GM19023 (cell line): ENCODE results near the gene RASGEF1C.
"Not testable (repeated sequence)": the region's sequence is repeated elsewhere in the genome, so short reads cannot be mapped to it uniquely, and the experiment has no call there.

ENCODE experiments used
- ATAC-seq: cut with Tn5 transposase; IDR thresholded peaks from one replicate; pipeline ENCODE4 v1.9.1; 2021; ENCODE audit warnings: mild to moderate bottlenecking, moderate library complexity; ENCODE audit not compliant: unreplicated experiment

RASGEF1C gene

GRCh38 chr5:180104168-180104530 lies 104.9 kb downstream of the RASGEF1C start:
- ATAC-seq, result no peak

- ATAC-seq, result no peak
Measured at GRCh38 chr5:180103487-180104167, 105.4 kb downstream of the RASGEF1C start.

GRCh38 chr5:180102636-180103035 lies 106.4 kb downstream of the RASGEF1C start:
- no peak for ATAC-seq

- ATAC-seq, result no peak
Measured at GRCh38 chr5:180101451-180102105, 107.4 kb downstream of the RASGEF1C start.

GRCh38 chr5:180100621-180101450 lies 108.2 kb downstream of the RASGEF1C start:
- ATAC-seq, result no peak

GRCh38 chr5:180099733-180100611 lies 109.0 kb downstream of the RASGEF1C start:
- ATAC-seq, result no peak

GRCh38 chr5:180098991-180099732 lies 109.8 kb downstream of the RASGEF1C start:
- ATAC-seq, result no peak

- ATAC-seq, result no peak
Measured at GRCh38 chr5:180098526-180098925, 110.5 kb downstream of the RASGEF1C start.

- no peak for ATAC-seq
Measured at GRCh38 chr5:180097926-180098325, 111.1 kb downstream of the RASGEF1C start.

GRCh38 chr5:180097163-180097894 lies 111.7 kb downstream of the RASGEF1C start:
- ATAC-seq, result no peak

- ATAC-seq, result no peak
Measured at GRCh38 chr5:180096616-180097015, 112.4 kb downstream of the RASGEF1C start.

GRCh38 chr5:180095545-180095944 lies 113.5 kb downstream of the RASGEF1C start:
- no peak for ATAC-seq

GRCh38 chr5:180093651-180094382 lies 115.2 kb downstream of the RASGEF1C start:
- no peak for ATAC-seq

- ATAC-seq, result no peak
Measured at GRCh38 chr5:180093241-180093640, 115.8 kb downstream of the RASGEF1C start.

- no peak for ATAC-seq
Measured at GRCh38 chr5:180090769-180091546, 118.1 kb downstream of the RASGEF1C start.

GRCh38 chr5:180090098-180090768 lies 118.8 kb downstream of the RASGEF1C start:
- no peak for ATAC-seq

GRCh38 chr5:180089628-180090027 lies 119.4 kb downstream of the RASGEF1C start:
- not testable (repeated sequence) for ATAC-seq
